WTC11 (cell line): ENCODE data around the gene IL1RAPL2. TPM values are rescaled to one million over a fixed set of nuclear protein-coding genes. Genes with fewer than 3 reads are reported as not detected.

ENCODE experiments used
- ATAC-seq: fragments of 200-7000 bp; cut with Tn5 transposase; 2 replicates; pipeline ENCODE4 v1.10.0; 2021; ENCODE audit warnings: mild to moderate bottlenecking, moderate library complexity
- CTCF ChIA-PET: fragments of 300-600 bp; sonication (Branson Sonifier 250); formaldehyde crosslinking; loops from one replicate; lab custom pipeline; 2021; ENCODE audit warnings: antibody characterized with exemption; lab: Charles Lee
- POLR2A ChIA-PET: fragments of 350-600 bp; sonication (Branson Sonifier 250); formaldehyde crosslinking; loops from one replicate; lab custom pipeline; 2021; ENCODE audit warnings: antibody characterized with exemption; lab: Charles Lee
- DNase-seq: peaks from one replicate; pipeline ENCODE4 v3.0.0; 2021; ENCODE audit warnings: low spot score
- H3K27ac Mint-ChIP-seq: 2 replicates; pipeline ENCODE4 v1.8.0; 2021; ENCODE audit warnings: mixed read lengths
- H3K27me3 Mint-ChIP-seq: 2 replicates; pipeline ENCODE4 v1.8.0; 2021; ENCODE audit warnings: low read depth, mild to moderate bottlenecking, moderate library complexity, mixed read lengths
- H3K36me3 Mint-ChIP-seq: 2 replicates; pipeline ENCODE4 v1.8.0; 2021; ENCODE audit warnings: mixed read lengths
- H3K4me1 Mint-ChIP-seq: 2 replicates; pipeline ENCODE4 v1.8.0; 2022; ENCODE audit warnings: mixed read lengths
- H3K4me3 Mint-ChIP-seq: 2 replicates; pipeline ENCODE4 v1.8.0; 2021; ENCODE audit warnings: mild to moderate bottlenecking, moderate library complexity, mixed read lengths
- H3K9me3 Mint-ChIP-seq: 2 replicates; pipeline ENCODE4 v1.8.0; 2021; ENCODE audit warnings: mixed read lengths
- CREB1 ChIP-seq: sonication (generic); formaldehyde crosslinking; IDR thresholded peaks from 2 replicates; pipeline ENCODE4 v1.8.0; 2023; ENCODE audit warnings: mild to moderate bottlenecking, missing genetic modification reagents
- ELF4 ChIP-seq: sonication (generic); formaldehyde crosslinking; IDR thresholded peaks from 2 replicates; pipeline ENCODE4 v1.8.1; 2022; ENCODE audit warnings: low read depth, mild to moderate bottlenecking, moderate library complexity, missing genetic modification reagents
- GABPB1 ChIP-seq: sonication (generic); formaldehyde crosslinking; IDR thresholded peaks from 2 replicates; pipeline ENCODE4 v1.8.1; 2023; ENCODE audit warnings: mild to moderate bottlenecking, missing genetic modification reagents
- GRHL2 ChIP-seq: fragments of 250-450 bp; sonication (Bioruptor Pico); IDR thresholded peaks from 2 replicates; pipeline ENCODE4 v1.8.0; 2022; ENCODE audit warnings: mild to moderate bottlenecking, moderate library complexity; ENCODE audit not compliant: insufficient replicate concordance, severe bottlenecking
- GTF2I ChIP-seq: fragments of 250-450 bp; sonication (Bioruptor Pico); conservative IDR thresholded peaks from 2 replicates; pipeline ENCODE4 v1.4.0; 2021; ENCODE audit warnings: mild to moderate bottlenecking
- JAZF1 ChIP-seq: fragments of 250-450 bp; sonication (Bioruptor Pico); IDR thresholded peaks from 2 replicates; pipeline ENCODE4 v1.9.0; 2021; ENCODE audit warnings: moderate library complexity, mild to moderate bottlenecking, inconsistent platforms
- KAT7 ChIP-seq: sonication (generic); formaldehyde crosslinking; IDR thresholded peaks from 2 replicates; pipeline ENCODE4 v1.8.1; 2023; ENCODE audit warnings: missing genetic modification reagents, mild to moderate bottlenecking, borderline replicate concordance
- MXD4 ChIP-seq: fragments of 250-450 bp; sonication (Bioruptor Pico); IDR thresholded peaks from 2 replicates; pipeline ENCODE4 v1.8.0; 2021; ENCODE audit warnings: mild to moderate bottlenecking, moderate library complexity, borderline replicate concordance
- NFE2L1 ChIP-seq: sonication (generic); formaldehyde crosslinking; IDR thresholded peaks from 2 replicates; pipeline ENCODE4 v1.8.1; 2023; ENCODE audit warnings: missing genetic modification reagents
- NR1H2 ChIP-seq: sonication (generic); formaldehyde crosslinking; IDR thresholded peaks from 2 replicates; pipeline ENCODE4 v1.9.0; 2021; ENCODE audit warnings: mild to moderate bottlenecking, moderate library complexity, missing genetic modification reagents
- SMAD4 ChIP-seq: sonication (generic); formaldehyde crosslinking; IDR thresholded peaks from 2 replicates; pipeline ENCODE4 v1.8.0; 2022; ENCODE audit warnings: mild to moderate bottlenecking, missing genetic modification reagents
- SP1 ChIP-seq: sonication (generic); formaldehyde crosslinking; conservative IDR thresholded peaks from 2 replicates; pipeline ENCODE4 v1.8.1; 2022; ENCODE audit warnings: missing genetic modification reagents
- TEAD1 ChIP-seq: sonication (generic); formaldehyde crosslinking; IDR thresholded peaks from 2 replicates; pipeline ENCODE4 v1.8.0; 2022; ENCODE audit warnings: mild to moderate bottlenecking, missing genetic modification reagents
- ZBTB21 ChIP-seq: sonication (generic); formaldehyde crosslinking; IDR thresholded peaks from 2 replicates; pipeline ENCODE4 v1.8.1; 2023; ENCODE audit warnings: mild to moderate bottlenecking, missing genetic modification reagents, borderline replicate concordance
- ZNF121 ChIP-seq: sonication (generic); formaldehyde crosslinking; IDR thresholded peaks from 2 replicates; pipeline ENCODE4 v1.8.0; 2023; ENCODE audit warnings: missing genetic modification reagents
- ZNF396 ChIP-seq: fragments of 250-450 bp; sonication (Bioruptor Pico); IDR thresholded peaks from 2 replicates; pipeline ENCODE4 v1.8.0; 2021; ENCODE audit warnings: mild to moderate bottlenecking, moderate library complexity, borderline replicate concordance
- ZNF423 ChIP-seq: fragments of 250-450 bp; sonication (Bioruptor Pico); IDR thresholded peaks from 2 replicates; pipeline ENCODE4 v2.1.2; 2022; ENCODE audit warnings: mild to moderate bottlenecking, moderate library complexity
- ZNF671 ChIP-seq: fragments of 250-450 bp; sonication (Bioruptor Pico); IDR thresholded peaks from 2 replicates; pipeline ENCODE4 v1.8.0; 2021; ENCODE audit warnings: mild to moderate bottlenecking
- total RNA-seq: library from RNA; stranded (reverse); gene quantifications from 3 replicates; pipeline ENCODE4 v1.2.3, GENCODE V29; 2021
- TF ChIP-seq, protein P1 (sequence below): fragments of 250-450 bp; sonication (Bioruptor Pico); IDR thresholded peaks from 2 replicates; pipeline ENCODE4 v1.9.0; 2021; ENCODE audit warnings: mild to moderate bottlenecking
- TF ChIP-seq, protein P2 (sequence below): sonication (generic); formaldehyde crosslinking; IDR thresholded peaks from 2 replicates; pipeline ENCODE4 v1.8.0; 2022; ENCODE audit warnings: mild to moderate bottlenecking, missing genetic modification reagents
- TF ChIP-seq, protein P3 (sequence below): sonication (generic); formaldehyde crosslinking; IDR thresholded peaks from 2 replicates; pipeline ENCODE4 v1.8.1; 2022; ENCODE audit warnings: missing genetic modification reagents, borderline replicate concordance
- TF ChIP-seq, protein P4 (sequence below): sonication (generic); formaldehyde crosslinking; IDR thresholded peaks from 2 replicates; pipeline ENCODE4 v1.8.1; 2023; ENCODE audit warnings: mild to moderate bottlenecking, missing genetic modification reagents, moderate library complexity
- TF ChIP-seq, protein P5 (sequence below): fragments of 250-450 bp; sonication (Bioruptor Pico); IDR thresholded peaks from 2 replicates; pipeline ENCODE4 v1.9.0; 2021; ENCODE audit warnings: mild to moderate bottlenecking
- TF ChIP-seq, protein P6 (sequence below): fragments of 250-450 bp; sonication (Bioruptor Pico); IDR thresholded peaks from 2 replicates; pipeline ENCODE4 v1.9.0; 2021; ENCODE audit warnings: mild to moderate bottlenecking, borderline replicate concordance

IL1RAPL2 gene
- total RNA-seq, 1 experiment from 2014 or later: 0.09 TPM

DNA sequence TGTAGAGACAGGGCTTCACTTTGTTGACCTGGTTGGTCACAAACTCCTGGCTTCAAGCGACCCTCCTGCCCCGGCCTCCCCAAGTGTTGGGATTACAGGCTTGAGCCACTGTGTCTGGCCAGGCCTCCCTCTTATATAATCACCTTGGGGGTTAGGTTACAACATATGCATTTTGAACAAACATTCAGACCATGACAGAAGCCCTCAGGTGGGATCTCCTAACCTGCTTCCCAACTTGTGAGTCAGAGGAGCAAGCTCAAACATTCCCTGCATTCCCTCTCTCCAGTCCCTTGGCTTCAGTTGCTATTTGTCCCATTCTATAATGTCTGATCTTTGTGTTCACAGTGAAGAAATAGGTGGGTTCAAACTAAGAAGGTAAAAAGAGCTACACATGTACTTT is 1179.9 kb downstream of the IL1RAPL2 start:
- CTCF ChIA-PET: no interaction called here
- TF ChIP-seq, protein P1, sequence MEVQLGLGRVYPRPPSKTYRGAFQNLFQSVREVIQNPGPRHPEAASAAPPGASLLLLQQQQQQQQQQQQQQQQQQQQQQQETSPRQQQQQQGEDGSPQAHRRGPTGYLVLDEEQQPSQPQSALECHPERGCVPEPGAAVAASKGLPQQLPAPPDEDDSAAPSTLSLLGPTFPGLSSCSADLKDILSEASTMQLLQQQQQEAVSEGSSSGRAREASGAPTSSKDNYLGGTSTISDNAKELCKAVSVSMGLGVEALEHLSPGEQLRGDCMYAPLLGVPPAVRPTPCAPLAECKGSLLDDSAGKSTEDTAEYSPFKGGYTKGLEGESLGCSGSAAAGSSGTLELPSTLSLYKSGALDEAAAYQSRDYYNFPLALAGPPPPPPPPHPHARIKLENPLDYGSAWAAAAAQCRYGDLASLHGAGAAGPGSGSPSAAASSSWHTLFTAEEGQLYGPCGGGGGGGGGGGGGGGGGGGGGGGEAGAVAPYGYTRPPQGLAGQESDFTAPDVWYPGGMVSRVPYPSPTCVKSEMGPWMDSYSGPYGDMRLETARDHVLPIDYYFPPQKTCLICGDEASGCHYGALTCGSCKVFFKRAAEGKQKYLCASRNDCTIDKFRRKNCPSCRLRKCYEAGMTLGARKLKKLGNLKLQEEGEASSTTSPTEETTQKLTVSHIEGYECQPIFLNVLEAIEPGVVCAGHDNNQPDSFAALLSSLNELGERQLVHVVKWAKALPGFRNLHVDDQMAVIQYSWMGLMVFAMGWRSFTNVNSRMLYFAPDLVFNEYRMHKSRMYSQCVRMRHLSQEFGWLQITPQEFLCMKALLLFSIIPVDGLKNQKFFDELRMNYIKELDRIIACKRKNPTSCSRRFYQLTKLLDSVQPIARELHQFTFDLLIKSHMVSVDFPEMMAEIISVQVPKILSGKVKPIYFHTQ (CRISPR knock-in tag): no peak
- TF ChIP-seq GTF2I (CRISPR knock-in tag) (no peak), GRHL2 (CRISPR knock-in tag) (no peak), MXD4 (no peak), ZNF396 (CRISPR knock-in tag) (no peak), GABPB1 (CRISPR knock-in tag) (no peak), SMAD4 (CRISPR knock-in tag) (no peak), NFE2L1 (CRISPR knock-in tag) (no peak), ZNF423 (no peak), TEAD1 (no peak), KAT7 (CRISPR knock-in tag) (no peak), ZBTB21 (no peak), ELF4 (CRISPR knock-in tag) (no peak), ZNF121 (CRISPR knock-in tag) (no peak), CREB1 (CRISPR knock-in tag) (no peak), NR1H2 (CRISPR knock-in tag) (no peak), ZNF671 (CRISPR knock-in tag) (no peak)
- TF ChIP-seq, protein P2, sequence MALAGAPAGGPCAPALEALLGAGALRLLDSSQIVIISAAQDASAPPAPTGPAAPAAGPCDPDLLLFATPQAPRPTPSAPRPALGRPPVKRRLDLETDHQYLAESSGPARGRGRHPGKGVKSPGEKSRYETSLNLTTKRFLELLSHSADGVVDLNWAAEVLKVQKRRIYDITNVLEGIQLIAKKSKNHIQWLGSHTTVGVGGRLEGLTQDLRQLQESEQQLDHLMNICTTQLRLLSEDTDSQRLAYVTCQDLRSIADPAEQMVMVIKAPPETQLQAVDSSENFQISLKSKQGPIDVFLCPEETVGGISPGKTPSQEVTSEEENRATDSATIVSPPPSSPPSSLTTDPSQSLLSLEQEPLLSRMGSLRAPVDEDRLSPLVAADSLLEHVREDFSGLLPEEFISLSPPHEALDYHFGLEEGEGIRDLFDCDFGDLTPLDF (CRISPR knock-in tag): no peak
- TF ChIP-seq, protein P3, sequence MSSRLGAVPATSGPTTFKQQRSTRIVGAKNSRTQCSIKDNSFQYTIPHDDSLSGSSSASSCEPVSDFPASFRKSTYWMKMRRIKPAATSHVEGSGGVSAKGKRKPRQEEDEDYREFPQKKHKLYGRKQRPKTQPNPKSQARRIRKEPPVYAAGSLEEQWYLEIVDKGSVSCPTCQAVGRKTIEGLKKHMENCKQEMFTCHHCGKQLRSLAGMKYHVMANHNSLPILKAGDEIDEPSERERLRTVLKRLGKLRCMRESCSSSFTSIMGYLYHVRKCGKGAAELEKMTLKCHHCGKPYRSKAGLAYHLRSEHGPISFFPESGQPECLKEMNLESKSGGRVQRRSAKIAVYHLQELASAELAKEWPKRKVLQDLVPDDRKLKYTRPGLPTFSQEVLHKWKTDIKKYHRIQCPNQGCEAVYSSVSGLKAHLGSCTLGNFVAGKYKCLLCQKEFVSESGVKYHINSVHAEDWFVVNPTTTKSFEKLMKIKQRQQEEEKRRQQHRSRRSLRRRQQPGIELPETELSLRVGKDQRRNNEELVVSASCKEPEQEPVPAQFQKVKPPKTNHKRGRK (CRISPR knock-in tag): no peak
- TF ChIP-seq, protein P4, sequence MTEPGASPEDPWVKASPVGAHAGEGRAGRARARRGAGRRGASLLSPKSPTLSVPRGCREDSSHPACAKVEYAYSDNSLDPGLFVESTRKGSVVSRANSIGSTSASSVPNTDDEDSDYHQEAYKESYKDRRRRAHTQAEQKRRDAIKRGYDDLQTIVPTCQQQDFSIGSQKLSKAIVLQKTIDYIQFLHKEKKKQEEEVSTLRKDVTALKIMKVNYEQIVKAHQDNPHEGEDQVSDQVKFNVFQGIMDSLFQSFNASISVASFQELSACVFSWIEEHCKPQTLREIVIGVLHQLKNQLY (CRISPR knock-in tag): no peak
- Mint-ChIP-seq H3K36me3 (no peaks in the 10 kb centered on the region), H3K9me3 (no peaks in the 10 kb centered on the region), H3K4me1 (peaks cover 10% of the 10 kb centered on the region), H3K27ac (no peak overlapping the region), H3K4me3 (no peak overlapping the region), H3K27me3 (no peaks in the 10 kb centered on the region)
- DNase-seq (no peak), ATAC-seq (no peak; the same call in 1 of the 2 replicates)
- POLR2A ChIA-PET: no interaction called here

DNA sequence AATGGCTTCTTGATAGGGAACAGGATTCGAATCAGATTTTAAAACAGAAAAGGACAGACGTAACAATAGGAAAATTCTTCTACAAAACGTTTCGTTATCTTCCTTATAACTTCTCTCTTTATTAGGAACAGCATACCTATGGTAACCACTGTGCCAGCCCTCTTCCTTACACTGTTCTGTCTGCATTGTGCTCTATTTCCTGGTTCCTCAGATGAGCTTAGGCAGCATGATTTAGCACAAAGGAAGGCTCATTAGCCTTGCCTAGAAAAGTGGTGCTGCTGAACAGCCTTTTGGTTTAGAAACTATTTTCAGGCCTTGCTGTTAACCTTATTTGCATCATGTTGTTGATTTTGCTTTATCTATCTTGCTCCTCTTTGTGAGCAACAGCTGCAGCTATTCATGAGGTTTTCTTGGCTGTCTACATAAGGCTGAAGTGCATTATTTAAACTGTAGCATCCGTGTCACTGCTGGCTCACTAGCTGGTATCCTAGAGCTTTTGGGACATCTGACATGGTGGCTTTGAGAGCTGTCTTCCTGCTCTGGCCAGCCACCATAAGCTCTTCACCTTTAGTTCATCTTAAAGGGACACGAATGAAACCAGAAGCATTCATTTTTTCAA is 1186.4 kb downstream of the IL1RAPL2 start:
- Mint-ChIP-seq H3K36me3 (no peaks in the 10 kb centered on the region), H3K9me3 (no peaks in the 10 kb centered on the region), H3K4me1 (peaks cover 21% of the 10 kb centered on the region), H3K27me3 (no peaks in the 10 kb centered on the region), H3K4me3 (no peak overlapping the region), H3K27ac (peak overlapping the region; percentile 65; the same call in 1 of the 2 replicates)
- ATAC-seq: peak; percentile 83
- CTCF ChIA-PET: no interaction called here
- no peak for DNase-seq
- POLR2A ChIA-PET: no interaction called here
- TF ChIP-seq NFE2L1 (CRISPR knock-in tag) (no peak), MXD4 (no peak), SP1 (CRISPR knock-in tag) (no peak), JAZF1 (CRISPR knock-in tag) (no peak)
- TF ChIP-seq, protein P5, sequence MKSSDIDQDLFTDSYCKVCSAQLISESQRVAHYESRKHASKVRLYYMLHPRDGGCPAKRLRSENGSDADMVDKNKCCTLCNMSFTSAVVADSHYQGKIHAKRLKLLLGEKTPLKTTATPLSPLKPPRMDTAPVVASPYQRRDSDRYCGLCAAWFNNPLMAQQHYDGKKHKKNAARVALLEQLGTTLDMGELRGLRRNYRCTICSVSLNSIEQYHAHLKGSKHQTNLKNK (CRISPR knock-in tag): no peak
- TF ChIP-seq, protein P3 (CRISPR knock-in tag): no peak
- TF ChIP-seq, protein P6, sequence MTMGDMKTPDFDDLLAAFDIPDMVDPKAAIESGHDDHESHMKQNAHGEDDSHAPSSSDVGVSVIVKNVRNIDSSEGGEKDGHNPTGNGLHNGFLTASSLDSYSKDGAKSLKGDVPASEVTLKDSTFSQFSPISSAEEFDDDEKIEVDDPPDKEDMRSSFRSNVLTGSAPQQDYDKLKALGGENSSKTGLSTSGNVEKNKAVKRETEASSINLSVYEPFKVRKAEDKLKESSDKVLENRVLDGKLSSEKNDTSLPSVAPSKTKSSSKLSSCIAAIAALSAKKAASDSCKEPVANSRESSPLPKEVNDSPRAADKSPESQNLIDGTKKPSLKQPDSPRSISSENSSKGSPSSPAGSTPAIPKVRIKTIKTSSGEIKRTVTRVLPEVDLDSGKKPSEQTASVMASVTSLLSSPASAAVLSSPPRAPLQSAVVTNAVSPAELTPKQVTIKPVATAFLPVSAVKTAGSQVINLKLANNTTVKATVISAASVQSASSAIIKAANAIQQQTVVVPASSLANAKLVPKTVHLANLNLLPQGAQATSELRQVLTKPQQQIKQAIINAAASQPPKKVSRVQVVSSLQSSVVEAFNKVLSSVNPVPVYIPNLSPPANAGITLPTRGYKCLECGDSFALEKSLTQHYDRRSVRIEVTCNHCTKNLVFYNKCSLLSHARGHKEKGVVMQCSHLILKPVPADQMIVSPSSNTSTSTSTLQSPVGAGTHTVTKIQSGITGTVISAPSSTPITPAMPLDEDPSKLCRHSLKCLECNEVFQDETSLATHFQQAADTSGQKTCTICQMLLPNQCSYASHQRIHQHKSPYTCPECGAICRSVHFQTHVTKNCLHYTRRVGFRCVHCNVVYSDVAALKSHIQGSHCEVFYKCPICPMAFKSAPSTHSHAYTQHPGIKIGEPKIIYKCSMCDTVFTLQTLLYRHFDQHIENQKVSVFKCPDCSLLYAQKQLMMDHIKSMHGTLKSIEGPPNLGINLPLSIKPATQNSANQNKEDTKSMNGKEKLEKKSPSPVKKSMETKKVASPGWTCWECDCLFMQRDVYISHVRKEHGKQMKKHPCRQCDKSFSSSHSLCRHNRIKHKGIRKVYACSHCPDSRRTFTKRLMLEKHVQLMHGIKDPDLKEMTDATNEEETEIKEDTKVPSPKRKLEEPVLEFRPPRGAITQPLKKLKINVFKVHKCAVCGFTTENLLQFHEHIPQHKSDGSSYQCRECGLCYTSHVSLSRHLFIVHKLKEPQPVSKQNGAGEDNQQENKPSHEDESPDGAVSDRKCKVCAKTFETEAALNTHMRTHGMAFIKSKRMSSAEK (CRISPR knock-in tag): no peak
